GM12873 (cell line): Measurements from ENCODE around the gene GP2.

Experiments
- TF ChIP-seq, protein P1 (sequence below): IDR thresholded peaks from 2 replicates; pipeline ENCODE4 v1.5.1; 2012; ENCODE audit warnings: low read depth, mild to moderate bottlenecking, moderate library complexity, low read length, control low read depth; ENCODE audit not compliant: insufficient read depth; ENCODE audit errors: missing control alignments

GP2 gene

DNA sequence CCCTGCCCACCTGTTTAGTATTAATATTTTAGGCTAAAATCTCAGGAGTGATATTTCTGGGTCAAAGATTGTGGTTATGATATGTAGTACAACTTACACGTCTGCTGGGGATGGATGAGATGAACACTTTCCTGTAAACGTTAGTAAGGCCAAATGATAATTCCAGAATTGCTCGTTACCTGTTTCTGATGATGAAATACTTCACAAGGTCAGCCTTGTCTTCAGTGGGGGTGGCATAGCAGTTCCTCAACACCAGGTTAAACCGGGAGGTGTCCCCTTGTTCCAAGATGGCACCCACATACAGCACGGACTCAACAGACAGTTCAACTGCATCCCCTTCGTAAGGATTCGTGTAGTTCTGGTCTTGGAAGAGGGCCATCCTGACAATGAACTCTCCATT lies 9.3 kb downstream of the GP2 start:
- TF ChIP-seq, protein P1, sequence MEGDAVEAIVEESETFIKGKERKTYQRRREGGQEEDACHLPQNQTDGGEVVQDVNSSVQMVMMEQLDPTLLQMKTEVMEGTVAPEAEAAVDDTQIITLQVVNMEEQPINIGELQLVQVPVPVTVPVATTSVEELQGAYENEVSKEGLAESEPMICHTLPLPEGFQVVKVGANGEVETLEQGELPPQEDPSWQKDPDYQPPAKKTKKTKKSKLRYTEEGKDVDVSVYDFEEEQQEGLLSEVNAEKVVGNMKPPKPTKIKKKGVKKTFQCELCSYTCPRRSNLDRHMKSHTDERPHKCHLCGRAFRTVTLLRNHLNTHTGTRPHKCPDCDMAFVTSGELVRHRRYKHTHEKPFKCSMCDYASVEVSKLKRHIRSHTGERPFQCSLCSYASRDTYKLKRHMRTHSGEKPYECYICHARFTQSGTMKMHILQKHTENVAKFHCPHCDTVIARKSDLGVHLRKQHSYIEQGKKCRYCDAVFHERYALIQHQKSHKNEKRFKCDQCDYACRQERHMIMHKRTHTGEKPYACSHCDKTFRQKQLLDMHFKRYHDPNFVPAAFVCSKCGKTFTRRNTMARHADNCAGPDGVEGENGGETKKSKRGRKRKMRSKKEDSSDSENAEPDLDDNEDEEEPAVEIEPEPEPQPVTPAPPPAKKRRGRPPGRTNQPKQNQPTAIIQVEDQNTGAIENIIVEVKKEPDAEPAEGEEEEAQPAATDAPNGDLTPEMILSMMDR, result no peak

DNA sequence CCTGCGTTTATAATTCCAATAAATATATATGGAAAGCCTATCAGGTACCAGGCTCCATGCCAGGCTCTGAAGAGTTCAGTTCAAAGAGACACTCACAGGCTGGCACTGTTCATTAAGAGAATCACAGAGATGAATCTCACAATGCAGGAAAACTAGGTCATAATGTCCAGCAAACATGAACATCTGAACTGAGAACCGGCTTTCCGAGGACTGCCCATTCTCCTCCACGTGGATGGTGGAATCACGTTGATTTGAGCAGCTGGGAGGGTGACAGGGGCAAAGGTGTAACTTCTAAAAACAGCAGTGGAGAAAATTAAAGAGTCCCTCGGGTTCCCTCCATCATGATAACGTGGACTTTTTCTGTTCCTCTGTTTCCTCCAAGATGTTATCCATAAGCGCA lies 10.2 kb downstream of the GP2 start:
- TF ChIP-seq, protein P1, result no peak

DNA sequence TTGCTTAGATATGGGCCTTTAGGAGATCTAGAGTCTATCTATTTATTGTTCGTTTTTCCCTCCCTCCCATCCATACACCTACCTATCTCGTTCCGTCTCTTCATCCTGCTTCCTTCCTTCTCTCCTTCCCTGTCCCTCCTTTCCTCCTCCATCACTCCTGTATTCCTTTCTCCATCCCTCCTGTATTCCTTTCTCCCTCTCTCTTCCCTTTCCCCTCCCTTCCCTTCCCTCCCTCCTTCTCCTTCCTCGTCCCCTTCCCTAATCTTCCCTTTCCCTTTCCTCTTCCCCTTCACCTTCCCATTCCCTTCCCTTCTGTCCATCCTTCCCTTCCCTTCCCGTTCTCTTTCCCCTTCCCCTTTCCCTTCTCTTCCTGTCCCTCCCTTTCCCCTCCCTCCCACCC lies 10.6 kb downstream of the GP2 start:
- TF ChIP-seq, protein P1, result no peak

DNA sequence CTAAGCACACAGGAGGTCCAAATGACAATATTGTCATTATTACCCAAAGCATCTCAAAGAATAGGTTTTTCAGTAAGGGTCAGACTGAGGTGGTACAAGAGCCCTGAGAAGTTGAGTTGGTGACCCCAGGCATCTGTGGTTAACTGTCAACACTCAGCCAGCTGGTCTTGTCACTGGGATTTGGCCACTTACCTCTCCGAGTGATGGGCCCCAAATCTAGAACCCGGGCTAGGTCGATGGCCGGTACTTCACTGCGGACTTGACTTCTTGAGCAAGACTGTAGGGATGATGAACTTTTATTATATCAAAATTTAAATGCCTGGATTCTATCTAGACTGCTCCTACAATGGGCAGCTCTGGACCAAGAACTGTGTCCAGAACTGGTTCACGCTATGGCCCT lies 11.5 kb downstream of the GP2 start:
- TF ChIP-seq, protein P1, result no peak

DNA sequence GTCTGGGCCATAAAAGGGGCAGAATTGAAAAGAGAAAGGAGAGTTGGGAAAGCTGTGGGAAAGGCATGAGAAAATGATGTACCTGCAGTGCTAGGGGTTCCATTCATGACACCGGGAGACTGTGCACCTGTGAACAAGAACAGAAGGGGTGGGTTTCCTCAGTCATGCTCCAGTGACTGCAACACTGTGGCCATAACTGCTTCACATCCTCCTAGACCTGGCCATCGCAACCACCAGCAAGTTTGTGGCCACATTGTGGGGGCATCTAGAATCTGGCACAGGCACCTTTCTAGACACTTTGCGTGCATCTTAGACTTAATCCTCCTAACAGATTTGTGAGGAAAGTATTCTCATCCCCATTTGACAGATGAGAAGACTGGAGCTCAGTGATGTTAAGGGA lies 12.7 kb downstream of the GP2 start:
- TF ChIP-seq, protein P1, result no peak

DNA sequence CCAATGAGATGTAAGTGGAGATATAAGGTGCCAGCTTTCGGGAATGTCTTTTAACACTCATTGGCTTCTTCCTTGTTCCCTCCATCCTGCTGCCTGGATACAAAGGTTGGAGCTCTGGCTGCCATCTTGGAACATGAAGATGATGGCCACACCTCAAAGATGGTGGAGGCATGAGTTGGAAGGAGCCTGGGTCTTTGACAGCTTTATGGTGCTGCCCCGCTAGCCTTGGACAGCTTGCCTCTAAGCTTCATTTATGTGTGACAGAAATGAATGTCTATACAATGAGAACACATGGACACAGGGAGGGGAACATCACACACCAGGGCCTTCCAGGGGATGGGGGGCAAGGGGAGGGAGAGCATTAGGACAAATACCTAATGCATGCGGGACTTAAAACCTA lies 13.6 kb downstream of the GP2 start:
- TF ChIP-seq, protein P1, result no peak

DNA sequence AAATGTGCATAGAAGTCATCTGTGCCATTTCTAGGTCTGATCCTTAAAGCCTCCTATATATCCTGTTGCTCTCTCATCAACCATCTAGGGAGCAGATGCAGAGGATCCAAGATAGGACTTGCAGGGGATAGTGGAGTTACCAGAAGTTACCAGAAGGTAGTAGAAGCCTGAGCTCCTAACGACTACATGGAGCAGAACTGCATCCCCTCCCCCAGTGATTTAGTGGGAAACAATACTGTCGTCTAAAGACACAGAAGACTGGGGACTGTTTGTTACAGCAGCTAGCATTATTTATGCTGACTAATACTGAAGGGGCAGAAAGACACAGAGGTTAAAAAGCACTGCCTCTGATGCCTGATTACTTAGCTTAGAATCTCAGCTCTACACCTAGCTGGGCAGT lies 15.8 kb downstream of the GP2 start:
- TF ChIP-seq, protein P1, result no peak
